PC-3 (cell line): ENCODE data around the gene LRRN4.

Experiments used
- EZH2 ChIP-seq: fragments of 300-600 bp; sonication (generic); IDR thresholded peaks from one replicate; pipeline ENCODE4 v1.6.1; 2017; ENCODE audit warnings: antibody characterized with exemption, mild to moderate bottlenecking, low read length; ENCODE audit not compliant: unreplicated experiment
- TF ChIP-seq, protein P1 (sequence below): fragments of 300-600 bp; sonication (generic); conservative IDR thresholded peaks from 2 replicates; pipeline ENCODE4 v1.5.1; 2017; ENCODE audit warnings: antibody characterized with exemption, low read depth, mild to moderate bottlenecking, low read length

DNA sequence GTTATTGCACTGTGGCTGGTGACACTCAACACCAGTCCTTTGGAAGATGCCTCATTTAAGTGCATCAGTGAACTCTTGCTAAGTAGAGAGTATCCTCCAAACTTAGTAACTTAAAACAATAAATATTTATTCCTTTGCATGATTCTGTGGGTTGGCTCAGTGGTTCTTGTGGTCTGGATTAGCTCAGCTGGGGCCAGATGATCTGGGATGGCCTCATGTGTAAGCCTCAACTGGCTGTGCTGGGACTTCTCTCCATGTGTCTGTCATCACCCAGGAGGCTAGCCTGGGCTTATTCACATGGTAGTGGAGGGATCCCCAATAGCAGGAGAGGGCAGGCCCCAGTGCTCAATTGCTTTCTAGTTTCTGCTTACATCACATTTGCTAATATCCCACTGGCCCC is 8.3 kb downstream of the LRRN4 start:
- TF ChIP-seq, protein P1, sequence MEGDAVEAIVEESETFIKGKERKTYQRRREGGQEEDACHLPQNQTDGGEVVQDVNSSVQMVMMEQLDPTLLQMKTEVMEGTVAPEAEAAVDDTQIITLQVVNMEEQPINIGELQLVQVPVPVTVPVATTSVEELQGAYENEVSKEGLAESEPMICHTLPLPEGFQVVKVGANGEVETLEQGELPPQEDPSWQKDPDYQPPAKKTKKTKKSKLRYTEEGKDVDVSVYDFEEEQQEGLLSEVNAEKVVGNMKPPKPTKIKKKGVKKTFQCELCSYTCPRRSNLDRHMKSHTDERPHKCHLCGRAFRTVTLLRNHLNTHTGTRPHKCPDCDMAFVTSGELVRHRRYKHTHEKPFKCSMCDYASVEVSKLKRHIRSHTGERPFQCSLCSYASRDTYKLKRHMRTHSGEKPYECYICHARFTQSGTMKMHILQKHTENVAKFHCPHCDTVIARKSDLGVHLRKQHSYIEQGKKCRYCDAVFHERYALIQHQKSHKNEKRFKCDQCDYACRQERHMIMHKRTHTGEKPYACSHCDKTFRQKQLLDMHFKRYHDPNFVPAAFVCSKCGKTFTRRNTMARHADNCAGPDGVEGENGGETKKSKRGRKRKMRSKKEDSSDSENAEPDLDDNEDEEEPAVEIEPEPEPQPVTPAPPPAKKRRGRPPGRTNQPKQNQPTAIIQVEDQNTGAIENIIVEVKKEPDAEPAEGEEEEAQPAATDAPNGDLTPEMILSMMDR = no peak
- TF ChIP-seq EZH2 = no peak
